NB4 (cell line): ENCODE results near the gene STX2.
"Not testable (repeated sequence)": the region's sequence is repeated elsewhere in the genome, so short reads cannot be mapped to it uniquely, and the experiment has no call there.

Source experiments
- DNase-seq: peaks from one replicate; pipeline ENCODE4 v3.0.0; 2010; ENCODE audit warnings: low read depth
- H3K4me3 ChIP-seq: one replicate; pipeline ENCODE4 v1.5.1; 2011; ENCODE audit warnings: mild to moderate bottlenecking, low read depth, low read length, moderate library complexity
- MYC ChIP-seq: IDR thresholded peaks from 2 replicates; pipeline ENCODE4 v1.6.1; 2011; ENCODE audit warnings: low read depth, low read length
- POLR2A ChIP-seq: IDR thresholded peaks from 2 replicates; pipeline ENCODE4 v1.6.1; 2011; ENCODE audit warnings: mild to moderate bottlenecking; ENCODE audit not compliant: insufficient read length; ENCODE audit errors: extremely low read depth
- TF ChIP-seq, protein P1 (sequence below): IDR thresholded peaks from one replicate; pipeline ENCODE4 v1.5.1; 2012; ENCODE audit warnings: low read depth, low read length
- TF ChIP-seq, protein P2 (sequence below): IDR thresholded peaks from 2 replicates; pipeline ENCODE4 v1.6.1; 2011; ENCODE audit warnings: low read depth, low read length

Gene STX2

DNA sequence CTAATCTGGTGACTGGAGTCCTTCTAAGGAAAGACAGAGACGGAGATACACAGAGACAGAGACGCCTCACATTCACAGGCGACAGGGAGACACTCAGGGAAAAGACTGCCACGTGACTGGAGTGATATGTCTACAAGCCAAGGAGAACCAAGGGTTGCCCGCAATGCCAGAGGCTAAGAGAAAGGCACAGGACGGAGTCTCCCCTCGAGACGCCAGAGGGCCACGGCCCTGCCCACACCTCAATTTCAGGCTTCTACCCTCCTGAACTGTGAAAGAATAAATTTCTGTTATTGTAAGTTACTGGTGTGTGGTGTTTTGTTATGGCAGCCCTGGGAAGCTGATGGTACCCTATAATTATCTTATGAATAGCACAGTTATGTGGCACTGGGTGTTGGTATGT lies 21.3 kb upstream of the STX2 start:
- no peak for DNase-seq
- no peak for TF ChIP-seq MYC
- H3K4me3 ChIP-seq = no peak overlapping the region

DNA sequence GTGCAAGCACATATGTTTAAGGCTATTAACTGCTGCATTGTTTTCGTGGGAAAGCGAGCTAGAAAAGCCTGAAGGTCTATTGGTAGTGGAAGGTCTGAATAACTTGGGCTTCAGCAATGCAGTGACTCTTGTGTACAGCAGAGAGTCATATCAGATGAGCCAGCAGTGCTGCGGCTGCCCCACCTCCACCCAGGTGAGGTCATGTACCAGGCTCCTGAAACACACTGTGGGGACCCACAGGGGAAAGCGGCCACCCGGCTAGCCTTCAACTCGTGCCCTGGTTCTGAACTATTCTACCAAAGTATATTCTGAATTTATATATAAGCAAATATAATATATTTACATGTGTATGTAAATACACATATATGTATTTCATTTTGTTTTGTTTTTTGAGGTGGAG lies 20.1 kb upstream of the STX2 start:
- no peak overlapping the region for H3K4me3 ChIP-seq
- TF ChIP-seq, protein P1, sequence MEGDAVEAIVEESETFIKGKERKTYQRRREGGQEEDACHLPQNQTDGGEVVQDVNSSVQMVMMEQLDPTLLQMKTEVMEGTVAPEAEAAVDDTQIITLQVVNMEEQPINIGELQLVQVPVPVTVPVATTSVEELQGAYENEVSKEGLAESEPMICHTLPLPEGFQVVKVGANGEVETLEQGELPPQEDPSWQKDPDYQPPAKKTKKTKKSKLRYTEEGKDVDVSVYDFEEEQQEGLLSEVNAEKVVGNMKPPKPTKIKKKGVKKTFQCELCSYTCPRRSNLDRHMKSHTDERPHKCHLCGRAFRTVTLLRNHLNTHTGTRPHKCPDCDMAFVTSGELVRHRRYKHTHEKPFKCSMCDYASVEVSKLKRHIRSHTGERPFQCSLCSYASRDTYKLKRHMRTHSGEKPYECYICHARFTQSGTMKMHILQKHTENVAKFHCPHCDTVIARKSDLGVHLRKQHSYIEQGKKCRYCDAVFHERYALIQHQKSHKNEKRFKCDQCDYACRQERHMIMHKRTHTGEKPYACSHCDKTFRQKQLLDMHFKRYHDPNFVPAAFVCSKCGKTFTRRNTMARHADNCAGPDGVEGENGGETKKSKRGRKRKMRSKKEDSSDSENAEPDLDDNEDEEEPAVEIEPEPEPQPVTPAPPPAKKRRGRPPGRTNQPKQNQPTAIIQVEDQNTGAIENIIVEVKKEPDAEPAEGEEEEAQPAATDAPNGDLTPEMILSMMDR = no peak
- TF ChIP-seq POLR2A = no peak
- TF ChIP-seq, protein P2, sequence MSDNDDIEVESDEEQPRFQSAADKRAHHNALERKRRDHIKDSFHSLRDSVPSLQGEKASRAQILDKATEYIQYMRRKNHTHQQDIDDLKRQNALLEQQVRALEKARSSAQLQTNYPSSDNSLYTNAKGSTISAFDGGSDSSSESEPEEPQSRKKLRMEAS = no peak
- TF ChIP-seq MYC = no peak
- no peak for DNase-seq

DNA sequence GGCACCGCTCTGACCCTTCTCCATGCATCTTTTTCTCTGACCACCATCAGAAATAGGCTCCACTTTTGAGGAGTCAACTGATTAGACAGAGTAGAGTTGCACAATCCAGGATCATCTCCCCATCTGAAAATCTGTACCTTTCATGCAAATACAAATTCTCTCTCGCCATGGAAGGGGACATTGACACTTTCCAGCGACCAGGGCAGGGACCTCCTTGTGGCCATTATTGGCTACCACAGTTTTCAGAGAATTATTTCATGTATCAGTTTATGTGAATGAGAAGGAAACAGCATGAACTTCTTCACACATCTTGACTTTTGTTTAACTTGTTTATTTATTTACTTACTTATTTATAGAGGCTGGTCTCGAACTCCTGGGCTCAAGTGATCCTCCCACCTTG lies 19.0 kb upstream of the STX2 start:
- no peak overlapping the region for H3K4me3 ChIP-seq
- DNase-seq = no peak
- TF ChIP-seq, protein P1 = no peak
- TF ChIP-seq POLR2A = no peak
- no peak for TF ChIP-seq MYC
- TF ChIP-seq, protein P2 = no peak

DNA sequence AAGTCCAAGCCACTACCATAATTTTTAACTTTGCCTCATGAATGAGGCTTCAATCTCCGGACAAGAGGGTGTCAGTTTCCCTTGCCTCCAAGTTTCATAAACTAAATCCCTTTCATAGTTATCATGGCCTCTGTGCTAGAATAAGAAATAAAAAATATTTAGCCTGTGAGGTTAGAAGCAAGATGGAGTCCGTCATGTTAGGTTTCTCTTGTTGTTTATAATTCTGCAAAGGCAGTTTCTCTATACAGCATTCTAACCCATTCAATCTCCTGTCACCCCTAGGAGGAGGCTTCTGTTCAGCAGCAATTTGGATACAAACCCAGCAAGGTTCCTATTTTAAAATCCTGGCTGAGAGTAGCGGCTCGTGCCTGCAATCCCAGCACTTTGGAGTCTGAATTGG lies 17.0 kb upstream of the STX2 start:
- H3K4me3 ChIP-seq = no peak overlapping the region
- TF ChIP-seq, protein P2 = no peak
- TF ChIP-seq, protein P1 = no peak
- TF ChIP-seq MYC = no peak
- TF ChIP-seq POLR2A = no peak

DNA sequence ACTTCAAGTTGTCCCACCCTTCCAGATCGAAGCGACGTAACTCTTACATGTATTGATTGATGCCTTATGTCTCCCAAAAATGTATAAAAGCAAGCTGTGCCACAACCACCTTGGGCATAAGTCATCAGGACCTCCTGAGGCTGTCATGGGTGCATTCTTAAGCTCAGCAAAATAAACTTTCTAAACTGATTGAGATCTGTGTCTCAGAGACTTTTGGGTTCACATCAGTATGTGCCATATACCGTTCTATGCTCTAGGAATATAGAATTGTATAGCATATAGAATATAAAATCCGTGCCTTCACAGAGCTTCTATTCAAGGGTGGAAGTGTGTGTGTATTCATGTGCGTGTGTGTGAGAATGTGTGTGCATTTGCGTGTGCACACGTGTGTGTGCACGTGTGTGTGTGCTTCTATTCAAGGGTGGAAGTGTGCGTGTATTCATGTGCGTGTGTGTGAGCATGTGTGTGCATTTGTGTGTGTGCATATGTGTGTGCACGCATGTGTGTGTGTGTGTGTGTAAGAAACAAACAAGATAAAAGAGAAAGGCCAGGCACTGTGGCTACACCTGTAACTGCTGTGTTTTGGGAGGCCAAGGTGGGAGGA lies 11.5 kb upstream of the STX2 start:
- no peak for DNase-seq
- no peak overlapping the region for H3K4me3 ChIP-seq
- TF ChIP-seq POLR2A (no peak), MYC (no peak)
- TF ChIP-seq, protein P1 = no peak
- TF ChIP-seq, protein P2 = no peak

More for the DNA sequence above, 17.0 kb upstream of the STX2 start:
- no peak for DNase-seq

DNA sequence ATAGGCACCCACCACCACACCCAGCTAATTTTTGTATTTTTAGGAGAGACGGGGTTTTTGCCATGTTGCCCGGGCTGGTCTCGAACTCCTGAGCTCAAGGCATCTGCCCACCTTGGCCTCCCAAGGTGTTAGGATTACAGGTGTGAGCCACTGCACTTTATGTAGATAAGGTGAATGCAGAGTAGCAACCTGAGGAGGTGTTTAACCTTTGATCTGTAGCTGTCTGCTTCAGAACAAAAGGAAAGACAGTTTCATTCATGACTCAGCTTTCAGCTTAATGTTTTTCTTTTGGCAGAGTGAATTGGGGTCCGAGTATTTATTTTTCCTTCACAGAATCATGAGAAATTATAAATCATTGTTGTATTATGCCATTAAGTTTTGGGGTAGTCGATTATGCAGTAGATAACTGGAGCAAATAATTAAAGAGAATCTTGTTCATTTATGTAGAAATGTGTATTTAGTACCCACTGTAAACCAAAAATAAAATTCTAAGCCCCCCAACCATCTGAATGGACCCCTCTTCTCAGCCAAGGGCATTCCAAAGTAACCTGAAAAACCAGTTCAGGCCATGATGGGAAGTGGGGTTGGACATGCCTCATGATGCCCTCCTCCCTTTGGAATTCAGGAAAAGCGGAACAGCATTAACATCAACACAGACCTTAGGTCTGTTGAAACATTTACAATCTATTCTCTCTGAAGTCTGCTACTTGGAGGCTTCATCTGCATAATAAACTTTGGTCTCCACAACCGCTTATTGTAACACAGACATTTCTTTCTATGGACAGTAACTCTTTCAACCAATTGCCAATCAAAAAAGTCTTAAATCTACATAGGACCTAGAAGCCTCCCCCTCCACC lies 10.7 kb upstream of the STX2 start:
- no peak overlapping the region for H3K4me3 ChIP-seq
- DNase-seq = no peak
- TF ChIP-seq POLR2A (no peak), MYC (no peak)
- TF ChIP-seq, protein P1 = no peak
- TF ChIP-seq, protein P2 = no peak

DNA sequence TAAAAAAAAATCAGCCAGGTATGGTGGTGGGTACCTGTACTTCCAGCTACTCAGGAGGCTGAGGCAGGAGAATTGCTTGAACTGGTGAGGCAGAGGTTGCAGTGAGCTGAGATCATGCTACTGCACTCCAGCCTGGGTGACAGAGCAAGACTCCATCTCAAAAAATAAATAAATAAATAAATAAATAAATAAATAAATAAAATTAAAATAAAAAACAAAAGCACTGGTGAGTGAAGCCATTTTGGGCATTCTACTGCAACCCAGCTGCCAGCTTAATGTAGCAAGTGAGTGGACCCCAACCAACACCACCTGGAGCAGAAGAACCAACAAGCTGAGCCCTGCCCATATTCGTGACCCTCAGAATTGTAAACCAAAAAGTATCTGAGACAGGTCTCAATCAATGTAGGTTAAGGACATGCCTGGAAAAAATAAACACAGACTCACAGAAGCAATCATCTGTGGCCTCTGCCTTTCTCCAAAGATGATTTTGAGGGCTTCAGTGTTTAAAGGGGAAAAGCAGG lies 9.8 kb upstream of the STX2 start:
- not testable (repeated sequence) for DNase-seq, H3K4me3 ChIP-seq

DNA sequence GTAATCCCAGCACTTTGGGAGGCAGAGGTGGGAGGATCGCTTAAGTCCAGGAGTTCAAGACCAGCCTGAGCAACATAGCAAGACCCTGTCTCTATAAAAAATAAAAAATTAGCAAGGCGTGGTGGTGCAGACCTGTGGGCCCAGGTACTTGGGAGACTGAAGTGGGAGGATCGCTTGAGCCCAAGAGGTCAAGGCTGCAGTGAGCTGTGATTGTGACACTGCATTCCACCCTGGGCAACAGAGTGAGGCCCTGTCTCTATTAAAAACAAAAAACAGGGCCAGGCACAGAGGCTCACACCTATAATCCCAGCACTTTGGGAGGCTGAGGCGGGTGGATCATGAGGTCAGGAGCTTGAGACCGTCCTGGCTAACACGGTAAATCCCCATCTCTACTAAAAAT lies 9.1 kb upstream of the STX2 start:
- DNase-seq, H3K4me3 ChIP-seq: not testable (repeated sequence)
